GM23338 (cell line): ENCODE measurements around the gene TRIO.

Experiments
- CREB1 ChIP-seq: fragments of 250-450 bp; sonication (Bioruptor Pico); IDR thresholded peaks from 2 replicates; pipeline ENCODE4 v1.5.0; 2020; ENCODE audit warnings: low read depth, mild to moderate bottlenecking, moderate library complexity
- CTCF ChIP-seq, 2 experiments: fragments of 200-600 bp in 1 of 2; sonication (generic) in 1 of 2; conservative IDR thresholded peaks; 2 replicates each; pipeline versions ENCODE4 v1.5.1 to v1.6.1; 2016 to 2017; ENCODE audit warnings: antibody characterized with exemption in 2 of 2, low read depth in 2 of 2, mild to moderate bottlenecking in 2 of 2, moderate library complexity in 1 of 2
- ETS1 ChIP-seq: IDR thresholded peaks from 2 replicates; pipeline ENCODE4 v1.6.1; 2016; ENCODE audit warnings: antibody characterized with exemption
- EZH2 ChIP-seq: fragments of 200-600 bp; sonication (generic); IDR thresholded peaks from one replicate; pipeline ENCODE4 v1.8.0; 2017; ENCODE audit warnings: antibody characterized with exemption, mild to moderate bottlenecking, low read depth; ENCODE audit not compliant: unreplicated experiment
- EZH2phosphoT487 ChIP-seq: fragments of 200-600 bp; sonication (generic); IDR thresholded peaks from one replicate; pipeline ENCODE4 v1.8.1; 2018; ENCODE audit warnings: antibody characterized with exemption; ENCODE audit not compliant: unreplicated experiment
- JUNB ChIP-seq: IDR thresholded peaks from one replicate; pipeline ENCODE4 v1.6.1; 2016; ENCODE audit warnings: antibody characterized with exemption; ENCODE audit not compliant: unreplicated experiment
- NANOG ChIP-seq: IDR thresholded peaks from 2 replicates; pipeline ENCODE4 v1.6.1; 2016; ENCODE audit warnings: antibody characterized with exemption, borderline replicate concordance
- POLR2AphosphoS5 ChIP-seq: IDR thresholded peaks from 2 replicates; pipeline ENCODE4 v1.6.1; 2016; ENCODE audit warnings: antibody characterized with exemption, low read depth
- REST ChIP-seq: IDR thresholded peaks from one replicate; pipeline ENCODE4 v1.6.1; 2018; ENCODE audit warnings: antibody characterized with exemption; ENCODE audit not compliant: unreplicated experiment
- STAT1 ChIP-seq: IDR thresholded peaks from one replicate; pipeline ENCODE4 v1.6.1; 2016; ENCODE audit warnings: antibody characterized with exemption; ENCODE audit not compliant: unreplicated experiment
- ZNF114 ChIP-seq: fragments of 250-450 bp; sonication (Bioruptor Pico); IDR thresholded peaks from 2 replicates; pipeline ENCODE4 v1.5.0; 2020; ENCODE audit warnings: mild to moderate bottlenecking, moderate library complexity
- ZNF331 ChIP-seq: fragments of 250-450 bp; sonication (Bioruptor Pico); IDR thresholded peaks from 2 replicates; pipeline ENCODE4 v1.5.0; 2020; ENCODE audit warnings: low read depth, mild to moderate bottlenecking, moderate library complexity
- ZNF462 ChIP-seq: fragments of 250-450 bp; sonication (Bioruptor Pico); IDR thresholded peaks from 2 replicates; pipeline ENCODE4 v1.5.0; 2020; ENCODE audit warnings: mild to moderate bottlenecking, moderate library complexity

GRCh38 chr5:14341571-14342230, 198.6 kb downstream of the TRIO start:
- peak; percentile 39; the same call in 1 of the 2 replicates for TF ChIP-seq NANOG
- no peak for TF ChIP-seq REST
- TF ChIP-seq ZNF114 (CRISPR knock-in tag): no peak
- no peak for TF ChIP-seq STAT1
- TF ChIP-seq POLR2AphosphoS5: no peak
- no peak for TF ChIP-seq CTCF (conservative IDR thresholded peaks at IDR 0.05; ENCODE audit: low read depth in 2 of 2)
- no peak for TF ChIP-seq EZH2
- TF ChIP-seq ETS1: no peak
- TF ChIP-seq CREB1 (CRISPR knock-in tag): no peak
- TF ChIP-seq JUNB: no peak
- TF ChIP-seq EZH2phosphoT487: no peak
- peak; percentile 40; the same call in 1 of the 2 replicates for TF ChIP-seq ZNF331 (CRISPR knock-in tag)
- peak; percentile 95 for TF ChIP-seq ZNF462 (CRISPR knock-in tag)
